Stimulated activated CD8-positive, alpha-beta memory T cell treated with anti-CD3 and anti-CD28 coated beads, Interleukin-2, amount 100 ng/mL, for 1 hour (primary cell): ENCODE results near the gene TUBGCP6.

Source experiments
- DNase-seq, 2 donors: peaks; one replicate each; pipeline ENCODE4 v3.0.0-alpha.2; 2020; ENCODE audit warnings: low read depth in 2 of 2

TUBGCP6 gene

GRCh38 chr22:50180727-50181521 lies 63.9 kb downstream of the TUBGCP6 start:
- DNase-seq = no peak

- DNase-seq = no peak
Measured at GRCh38 chr22:50179937-50180726, 64.7 kb downstream of the TUBGCP6 start.

GRCh38 chr22:50178871-50179869 lies 65.7 kb downstream of the TUBGCP6 start:
- DNase-seq = no peak

- no peak for DNase-seq
Measured at GRCh38 chr22:50178471-50178864, 66.4 kb downstream of the TUBGCP6 start.

- no peak for DNase-seq
Measured at GRCh38 chr22:50177537-50178470, 67.0 kb downstream of the TUBGCP6 start.

- DNase-seq = no peak
Measured at GRCh38 chr22:50176850-50177536, 67.8 kb downstream of the TUBGCP6 start.

- no peak for DNase-seq
Measured at GRCh38 chr22:50175921-50176849, 68.6 kb downstream of the TUBGCP6 start.

- no peak for DNase-seq
Measured at GRCh38 chr22:50175191-50175461, 69.7 kb downstream of the TUBGCP6 start.

GRCh38 chr22:50174382-50175190 lies 70.2 kb downstream of the TUBGCP6 start:
- DNase-seq = no peak

- DNase-seq = no peak
Measured at GRCh38 chr22:50173983-50174355, 70.9 kb downstream of the TUBGCP6 start.

GRCh38 chr22:50173311-50173982 lies 71.4 kb downstream of the TUBGCP6 start:
- DNase-seq = no peak

- DNase-seq = no peak
Measured at GRCh38 chr22:50171965-50172421, 72.8 kb downstream of the TUBGCP6 start.

- DNase-seq = no peak
Measured at GRCh38 chr22:50171319-50171964, 73.4 kb downstream of the TUBGCP6 start.

- DNase-seq = no peak
Measured at GRCh38 chr22:50170453-50171318, 74.1 kb downstream of the TUBGCP6 start, which contains the start of gene PANX2. Gene PANX2 (plus strand): TSS chr22:50170731. CDS start chr22:50170731, 0 bp downstream.

- no peak for DNase-seq
Measured at GRCh38 chr22:50169774-50170341, 75.0 kb downstream of the TUBGCP6 start.
